CD4-positive, alpha-beta T cell treated with Interleukin-4 for 4 hours (primary cell): Measurements from ENCODE around the gene CACNA1H.
"Not testable (repeated sequence)": the region's sequence is repeated elsewhere in the genome, so short reads cannot be mapped to it uniquely, and the experiment has no call there.

Experiments used
- DNase-seq: peaks from one replicate; pipeline ENCODE4 v3.0.0-alpha.2; 2020

CACNA1H gene

GRCh38 chr16:1215574-1216295, 62.8 kb downstream of the CACNA1H start:
- DNase-seq = no peak

GRCh38 chr16:1216296-1216619, 63.4 kb downstream of the CACNA1H start:
- no peak for DNase-seq

- DNase-seq = no peak
These were observed 63.9 kb downstream of the CACNA1H start for GRCh38 chr16:1216681-1217400.

- no peak for DNase-seq
These were observed 64.6 kb downstream of the CACNA1H start for GRCh38 chr16:1217526-1217925.

- DNase-seq = no peak
These were observed 65.4 kb downstream of the CACNA1H start for GRCh38 chr16:1218061-1218929.

GRCh38 chr16:1218930-1219611, 66.2 kb downstream of the CACNA1H start:
- no peak for DNase-seq

GRCh38 chr16:1220098-1220728, 67.3 kb downstream of the CACNA1H start:
- no peak for DNase-seq

GRCh38 chr16:1220841-1221627, 68.1 kb downstream of the CACNA1H start:
- DNase-seq = no peak

GRCh38 chr16:1221628-1222552, 69.0 kb downstream of the CACNA1H start:
- DNase-seq = no peak

- no peak for DNase-seq
These were observed 69.8 kb downstream of the CACNA1H start for GRCh38 chr16:1222553-1223354.

- DNase-seq = no peak
These were observed 70.7 kb downstream of the CACNA1H start for GRCh38 chr16:1223355-1224214.

- DNase-seq = no peak
These were observed 71.7 kb downstream of the CACNA1H start for GRCh38 chr16:1224558-1224957.

GRCh38 chr16:1225051-1225451, 72.1 kb downstream of the CACNA1H start, which contains the start of gene TPSG1:
TPSG1 (minus strand) TSS chr16:1225268; CDS start chr16:1225252, 16 bp downstream.
- no peak for DNase-seq

- not testable (repeated sequence) for DNase-seq
These were observed 72.9 kb downstream of the CACNA1H start for GRCh38 chr16:1225728-1226311.

- not testable (repeated sequence) for DNase-seq
These were observed 73.8 kb downstream of the CACNA1H start for GRCh38 chr16:1226692-1227091.

- not testable (repeated sequence) for DNase-seq
These were observed 75.3 kb downstream of the CACNA1H start for GRCh38 chr16:1228227-1228626.

- not testable (repeated sequence) for DNase-seq
These were observed 76.6 kb downstream of the CACNA1H start for GRCh38 chr16:1229476-1229875.

GRCh38 chr16:1230084-1230470, 77.2 kb downstream of the CACNA1H start, which contains the start of gene TPSB2:
TPSB2 (minus strand) TSS chr16:1230184; CDS start chr16:1229951, 233 bp downstream.
- DNase-seq = not testable (repeated sequence)
